T-helper 17 cell (primary cell): Measurements from ENCODE around the gene PLXNA3. TPM values are rescaled to one million over a fixed set of nuclear protein-coding genes. Genes with fewer than 3 reads are reported as not detected.

Experiments used
- ATAC-seq: fragments of 150-1000 bp; cut with Tn5 transposase; 2 replicates; pipeline ENCODE4 v1.10.0; 2021; ENCODE audit warnings: mild to moderate bottlenecking, moderate library complexity
- DNase-seq, 3 donors: peaks; one replicate each; pipeline versions ENCODE4 v3.0.0 to v3.0.0-alpha.2; 2020 to 2021
- H3K9me3 ChIP-seq: one replicate; pipeline ENCODE4 v1.7.0; 2013; ENCODE audit warnings: low read length, mild to moderate bottlenecking; ENCODE audit not compliant: control insufficient read depth, poor library complexity, severe bottlenecking
- H3K27ac Mint-ChIP-seq: one replicate; pipeline ENCODE4 v1.8.0; 2022; ENCODE audit warnings: mild to moderate bottlenecking, moderate library complexity, mixed read lengths
- H3K27me3 Mint-ChIP-seq: one replicate; pipeline ENCODE4 v1.8.0; 2022; ENCODE audit warnings: mixed read lengths
- H3K36me3 Mint-ChIP-seq: one replicate; pipeline ENCODE4 v1.8.0; 2022; ENCODE audit warnings: low read depth, mixed read lengths
- H3K4me1 Mint-ChIP-seq: one replicate; pipeline ENCODE4 v1.8.0; 2022; ENCODE audit warnings: mild to moderate bottlenecking, mixed read lengths
- H3K4me3 Mint-ChIP-seq: one replicate; pipeline ENCODE4 v1.8.0; 2022; ENCODE audit warnings: mild to moderate bottlenecking, moderate library complexity, mixed read lengths
- total RNA-seq, 4 donors: library from RNA in 2 of 4; stranded (reverse) in 2 of 4; gene quantifications; one replicate each; pipeline ENCODE4 v1.2.3 and lab custom pipeline; 2022 to 2026

Gene PLXNA3
- total RNA-seq, 2 donors from 2014 or later: 66.3 to 78.6 TPM

GRCh38 chrX:154428176-154429171 lies 29.6 kb upstream of the PLXNA3 start, which contains the start of gene ATP6AP1:
Gene ATP6AP1 (plus strand): TSS chrX:154428677. CDS start chrX:154428693, 16 bp downstream.
- DNase-seq: peak; percentile 76 to 82 (median 78)
- Mint-ChIP-seq H3K4me1 (peaks cover 20% of the 10 kb centered on the region), H3K27me3 (no peaks in the 10 kb centered on the region), H3K4me3 (peak within 1 kb of the TSS; percentile 87), H3K36me3 (no peaks in the 10 kb centered on the region), H3K27ac (peak within 1 kb of the TSS; percentile 90)
- ATAC-seq: peak; percentile 98
- no peaks in the 10 kb centered on the region for H3K9me3 ChIP-seq

- peak overlapping the region; percentile 87 for H3K4me3 Mint-ChIP-seq
- H3K27ac Mint-ChIP-seq: peak overlapping the region; percentile 63
- H3K9me3 ChIP-seq: no peaks in the 10 kb centered on the region
- H3K27me3 Mint-ChIP-seq: no peaks in the 10 kb centered on the region
- H3K36me3 Mint-ChIP-seq: no peaks in the 10 kb centered on the region
- DNase-seq (no peak), ATAC-seq (no peak)
- H3K4me1 Mint-ChIP-seq: peaks cover 18% of the 10 kb centered on the region
These were observed 28.4 kb upstream of the PLXNA3 start for GRCh38 chrX:154429711-154430110.

GRCh38 chrX:154430479-154430878 lies 27.6 kb upstream of the PLXNA3 start:
- Mint-ChIP-seq H3K27me3 (no peaks in the 10 kb centered on the region), H3K4me3 (peak overlapping the region; percentile 65), H3K36me3 (no peaks in the 10 kb centered on the region), H3K4me1 (peaks cover 18% of the 10 kb centered on the region), H3K27ac (peak overlapping the region; percentile 66)
- ATAC-seq (no peak), DNase-seq (no peak)
- no peaks in the 10 kb centered on the region for H3K9me3 ChIP-seq

- DNase-seq (no peak), ATAC-seq (no peak)
- H3K27ac Mint-ChIP-seq: peak overlapping the region; percentile 66
- no peaks in the 10 kb centered on the region for H3K36me3 Mint-ChIP-seq
- H3K27me3 Mint-ChIP-seq: no peaks in the 10 kb centered on the region
- no peaks in the 10 kb centered on the region for H3K9me3 ChIP-seq
- peak overlapping the region; percentile 65 for H3K4me3 Mint-ChIP-seq
- peaks cover 18% of the 10 kb centered on the region for H3K4me1 Mint-ChIP-seq
These were observed 27.2 kb upstream of the PLXNA3 start for GRCh38 chrX:154430916-154431315.

GRCh38 chrX:154431341-154431740 lies 26.7 kb upstream of the PLXNA3 start:
- Mint-ChIP-seq H3K27ac (peak overlapping the region; percentile 66), H3K36me3 (no peaks in the 10 kb centered on the region), H3K27me3 (no peaks in the 10 kb centered on the region), H3K4me1 (peaks cover 19% of the 10 kb centered on the region), H3K4me3 (no peak overlapping the region)
- no peak for DNase-seq
- no peak for ATAC-seq
- H3K9me3 ChIP-seq: no peaks in the 10 kb centered on the region

GRCh38 chrX:154432210-154432609 lies 25.9 kb upstream of the PLXNA3 start:
- DNase-seq (no peak), ATAC-seq (no peak)
- no peaks in the 10 kb centered on the region for H3K9me3 ChIP-seq
- Mint-ChIP-seq H3K36me3 (no peaks in the 10 kb centered on the region), H3K4me3 (no peak overlapping the region), H3K27me3 (no peaks in the 10 kb centered on the region), H3K4me1 (peaks cover 19% of the 10 kb centered on the region), H3K27ac (no peak overlapping the region)

- H3K36me3 Mint-ChIP-seq: no peaks in the 10 kb centered on the region
- H3K27ac Mint-ChIP-seq: peak overlapping the region; percentile 68
- ATAC-seq: no peak
- no peak for DNase-seq
- H3K4me3 Mint-ChIP-seq: no peak overlapping the region
- no peaks in the 10 kb centered on the region for H3K9me3 ChIP-seq
- no peaks in the 10 kb centered on the region for H3K27me3 Mint-ChIP-seq
- H3K4me1 Mint-ChIP-seq: peaks cover 20% of the 10 kb centered on the region
These were observed 24.5 kb upstream of the PLXNA3 start for GRCh38 chrX:154433605-154434004.

- DNase-seq: no peak
- Mint-ChIP-seq H3K4me1 (peaks cover 15% of the 10 kb centered on the region), H3K27ac (peak overlapping the region; percentile 93), H3K27me3 (no peaks in the 10 kb centered on the region), H3K36me3 (no peaks in the 10 kb centered on the region), H3K4me3 (no peak overlapping the region)
- no peaks in the 10 kb centered on the region for H3K9me3 ChIP-seq
- no peak for ATAC-seq
These were observed 23.5 kb upstream of the PLXNA3 start for GRCh38 chrX:154434394-154435168.

GRCh38 chrX:154435171-154435733 lies 22.8 kb upstream of the PLXNA3 start:
- Mint-ChIP-seq H3K4me3 (peak overlapping the region; percentile 36), H3K4me1 (peaks cover 14% of the 10 kb centered on the region), H3K27me3 (no peaks in the 10 kb centered on the region), H3K36me3 (no peaks in the 10 kb centered on the region), H3K27ac (peak overlapping the region; percentile 93)
- DNase-seq (no peak), ATAC-seq (no peak)
- H3K9me3 ChIP-seq: no peaks in the 10 kb centered on the region

- Mint-ChIP-seq H3K4me1 (peaks cover 7% of the 10 kb centered on the region), H3K27ac (peak overlapping the region; percentile 93), H3K4me3 (peak overlapping the region; percentile 82), H3K36me3 (no peaks in the 10 kb centered on the region), H3K27me3 (no peaks in the 10 kb centered on the region)
- DNase-seq: peak; percentile 39 to 63 (median 58)
- no peaks in the 10 kb centered on the region for H3K9me3 ChIP-seq
- peak; percentile 81 for ATAC-seq
These were observed 21.6 kb upstream of the PLXNA3 start for GRCh38 chrX:154436374-154436982.

- Mint-ChIP-seq H3K36me3 (no peaks in the 10 kb centered on the region), H3K27me3 (no peaks in the 10 kb centered on the region), H3K4me3 (peak within 1 kb of the TSS; percentile 93), H3K27ac (peak within 1 kb of the TSS; percentile 93), H3K4me1 (peaks cover 11% of the 10 kb centered on the region)
- no peaks in the 10 kb centered on the region for H3K9me3 ChIP-seq
- peak; percentile 67 for ATAC-seq
- peak; percentile 45 to 56 (median 50) for DNase-seq
These were observed 20.9 kb upstream of the PLXNA3 start, which contains the start of gene GDI1 for GRCh38 chrX:154436983-154437752. Gene GDI1 (plus strand): TSS chrX:154437154. CDS start chrX:154437255, 101 bp downstream.
